HL-60 (cell line): ENCODE measurements around the gene TCHH.

Experiments used
- DNase-seq, 2 experiments: peaks; one replicate each; pipeline ENCODE4 v3.0.0-alpha.2; 2010 to 2020; ENCODE audit warnings: low read depth in 1 of 2, low spot score in 1 of 2
- H3K27ac ChIP-seq: fragments of 250-450 bp; sonication (Bioruptor Pico); replicated peaks from 2 replicates; pipeline ENCODE4 v1.5.1; 2020; ENCODE audit warnings: mild to moderate bottlenecking, moderate library complexity
- H3K27me3 ChIP-seq: fragments of 250-450 bp; sonication (Bioruptor Pico); 2 replicates; pipeline ENCODE4 v1.5.1; 2021; ENCODE audit warnings: mild to moderate bottlenecking, moderate library complexity; ENCODE audit not compliant: insufficient read depth, poor library complexity, severe bottlenecking
- H3K4me3 ChIP-seq: replicated peaks from 2 replicates; pipeline ENCODE4 v1.5.1; 2011; ENCODE audit warnings: mild to moderate bottlenecking, control low read depth, low read length; ENCODE audit not compliant: insufficient read depth
- GABPA ChIP-seq: IDR thresholded peaks from 2 replicates; pipeline ENCODE4 v1.6.1; 2012; ENCODE audit warnings: low read depth
- POLR2AphosphoS5 ChIP-seq: IDR thresholded peaks from 2 replicates; pipeline ENCODE4 v1.6.1; 2012; ENCODE audit warnings: low read depth
- SPI1 ChIP-seq: IDR thresholded peaks from 2 replicates; pipeline ENCODE4 v1.6.1; 2012; ENCODE audit warnings: low read depth, mild to moderate bottlenecking, borderline replicate concordance
- TF ChIP-seq, protein P1 (sequence below): IDR thresholded peaks from 2 replicates; pipeline ENCODE4 v1.6.1; 2012; ENCODE audit warnings: low read depth; ENCODE audit not compliant: insufficient replicate concordance
- TF ChIP-seq, protein P2 (sequence below): IDR thresholded peaks from one replicate; pipeline ENCODE4 v1.5.1; 2011; ENCODE audit warnings: low read length, control low read depth, inconsistent platforms; ENCODE audit not compliant: insufficient read depth

TCHH gene

DNA sequence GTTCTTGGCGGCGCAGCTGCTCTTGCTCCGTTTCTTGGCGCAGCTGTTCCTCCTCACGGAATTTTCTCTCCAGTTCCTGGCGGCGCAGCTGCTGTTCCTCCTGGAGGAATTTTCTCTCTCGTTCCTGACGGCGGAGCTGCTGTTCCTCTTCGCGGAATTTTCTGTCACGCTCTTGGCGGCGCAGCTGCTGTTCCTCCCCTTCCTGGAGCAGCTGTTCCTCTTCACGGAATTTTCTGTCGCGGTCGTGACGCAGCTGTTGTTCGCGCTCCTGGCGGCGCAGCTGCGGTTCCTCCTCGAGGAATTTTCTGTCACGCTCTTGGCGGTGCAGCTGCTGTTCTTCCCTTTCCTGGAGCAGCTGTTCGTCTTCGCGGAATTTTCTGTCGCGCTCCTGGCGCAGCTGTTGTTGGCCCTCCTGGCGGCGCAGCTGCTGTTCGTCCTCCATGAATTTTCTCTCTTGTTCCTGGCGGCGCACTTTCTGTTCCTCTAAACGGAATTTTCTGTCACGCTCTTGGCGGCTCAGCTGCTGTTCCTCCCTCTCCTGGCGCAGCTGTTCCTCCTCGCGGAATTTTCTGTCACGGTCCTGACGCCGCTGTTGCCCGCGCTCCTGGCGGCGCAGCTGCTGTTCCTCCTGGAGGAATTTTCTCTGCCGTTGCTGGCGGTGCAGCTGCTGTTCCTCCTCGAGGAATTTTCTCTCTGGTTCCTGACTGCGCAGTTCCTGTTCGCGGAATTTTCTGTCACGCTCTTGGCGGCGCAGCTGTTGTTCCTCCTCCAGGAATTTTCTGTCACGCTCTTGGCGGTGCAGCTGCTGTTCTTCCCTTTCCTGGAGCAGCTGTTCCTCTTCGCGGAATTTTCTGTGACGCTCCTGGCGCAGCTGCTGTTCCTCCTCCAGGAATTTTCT is 7.0 kb downstream of the TCHH start:
- Histone ChIP-seq H3K27ac (no peak overlapping the region), H3K27me3 (peaks cover 38% of the 10 kb centered on the region), H3K4me3 (peak overlapping the region; percentile 19)
- TF ChIP-seq POLR2AphosphoS5 (peak; percentile 82), GABPA (no peak), SPI1 (no peak)
- TF ChIP-seq, protein P1, sequence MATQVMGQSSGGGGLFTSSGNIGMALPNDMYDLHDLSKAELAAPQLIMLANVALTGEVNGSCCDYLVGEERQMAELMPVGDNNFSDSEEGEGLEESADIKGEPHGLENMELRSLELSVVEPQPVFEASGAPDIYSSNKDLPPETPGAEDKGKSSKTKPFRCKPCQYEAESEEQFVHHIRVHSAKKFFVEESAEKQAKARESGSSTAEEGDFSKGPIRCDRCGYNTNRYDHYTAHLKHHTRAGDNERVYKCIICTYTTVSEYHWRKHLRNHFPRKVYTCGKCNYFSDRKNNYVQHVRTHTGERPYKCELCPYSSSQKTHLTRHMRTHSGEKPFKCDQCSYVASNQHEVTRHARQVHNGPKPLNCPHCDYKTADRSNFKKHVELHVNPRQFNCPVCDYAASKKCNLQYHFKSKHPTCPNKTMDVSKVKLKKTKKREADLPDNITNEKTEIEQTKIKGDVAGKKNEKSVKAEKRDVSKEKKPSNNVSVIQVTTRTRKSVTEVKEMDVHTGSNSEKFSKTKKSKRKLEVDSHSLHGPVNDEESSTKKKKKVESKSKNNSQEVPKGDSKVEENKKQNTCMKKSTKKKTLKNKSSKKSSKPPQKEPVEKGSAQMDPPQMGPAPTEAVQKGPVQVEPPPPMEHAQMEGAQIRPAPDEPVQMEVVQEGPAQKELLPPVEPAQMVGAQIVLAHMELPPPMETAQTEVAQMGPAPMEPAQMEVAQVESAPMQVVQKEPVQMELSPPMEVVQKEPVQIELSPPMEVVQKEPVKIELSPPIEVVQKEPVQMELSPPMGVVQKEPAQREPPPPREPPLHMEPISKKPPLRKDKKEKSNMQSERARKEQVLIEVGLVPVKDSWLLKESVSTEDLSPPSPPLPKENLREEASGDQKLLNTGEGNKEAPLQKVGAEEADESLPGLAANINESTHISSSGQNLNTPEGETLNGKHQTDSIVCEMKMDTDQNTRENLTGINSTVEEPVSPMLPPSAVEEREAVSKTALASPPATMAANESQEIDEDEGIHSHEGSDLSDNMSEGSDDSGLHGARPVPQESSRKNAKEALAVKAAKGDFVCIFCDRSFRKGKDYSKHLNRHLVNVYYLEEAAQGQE: no peak
- TF ChIP-seq, protein P2, sequence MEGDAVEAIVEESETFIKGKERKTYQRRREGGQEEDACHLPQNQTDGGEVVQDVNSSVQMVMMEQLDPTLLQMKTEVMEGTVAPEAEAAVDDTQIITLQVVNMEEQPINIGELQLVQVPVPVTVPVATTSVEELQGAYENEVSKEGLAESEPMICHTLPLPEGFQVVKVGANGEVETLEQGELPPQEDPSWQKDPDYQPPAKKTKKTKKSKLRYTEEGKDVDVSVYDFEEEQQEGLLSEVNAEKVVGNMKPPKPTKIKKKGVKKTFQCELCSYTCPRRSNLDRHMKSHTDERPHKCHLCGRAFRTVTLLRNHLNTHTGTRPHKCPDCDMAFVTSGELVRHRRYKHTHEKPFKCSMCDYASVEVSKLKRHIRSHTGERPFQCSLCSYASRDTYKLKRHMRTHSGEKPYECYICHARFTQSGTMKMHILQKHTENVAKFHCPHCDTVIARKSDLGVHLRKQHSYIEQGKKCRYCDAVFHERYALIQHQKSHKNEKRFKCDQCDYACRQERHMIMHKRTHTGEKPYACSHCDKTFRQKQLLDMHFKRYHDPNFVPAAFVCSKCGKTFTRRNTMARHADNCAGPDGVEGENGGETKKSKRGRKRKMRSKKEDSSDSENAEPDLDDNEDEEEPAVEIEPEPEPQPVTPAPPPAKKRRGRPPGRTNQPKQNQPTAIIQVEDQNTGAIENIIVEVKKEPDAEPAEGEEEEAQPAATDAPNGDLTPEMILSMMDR: no peak
- DNase-seq: peak; percentile 17 to 60

DNA sequence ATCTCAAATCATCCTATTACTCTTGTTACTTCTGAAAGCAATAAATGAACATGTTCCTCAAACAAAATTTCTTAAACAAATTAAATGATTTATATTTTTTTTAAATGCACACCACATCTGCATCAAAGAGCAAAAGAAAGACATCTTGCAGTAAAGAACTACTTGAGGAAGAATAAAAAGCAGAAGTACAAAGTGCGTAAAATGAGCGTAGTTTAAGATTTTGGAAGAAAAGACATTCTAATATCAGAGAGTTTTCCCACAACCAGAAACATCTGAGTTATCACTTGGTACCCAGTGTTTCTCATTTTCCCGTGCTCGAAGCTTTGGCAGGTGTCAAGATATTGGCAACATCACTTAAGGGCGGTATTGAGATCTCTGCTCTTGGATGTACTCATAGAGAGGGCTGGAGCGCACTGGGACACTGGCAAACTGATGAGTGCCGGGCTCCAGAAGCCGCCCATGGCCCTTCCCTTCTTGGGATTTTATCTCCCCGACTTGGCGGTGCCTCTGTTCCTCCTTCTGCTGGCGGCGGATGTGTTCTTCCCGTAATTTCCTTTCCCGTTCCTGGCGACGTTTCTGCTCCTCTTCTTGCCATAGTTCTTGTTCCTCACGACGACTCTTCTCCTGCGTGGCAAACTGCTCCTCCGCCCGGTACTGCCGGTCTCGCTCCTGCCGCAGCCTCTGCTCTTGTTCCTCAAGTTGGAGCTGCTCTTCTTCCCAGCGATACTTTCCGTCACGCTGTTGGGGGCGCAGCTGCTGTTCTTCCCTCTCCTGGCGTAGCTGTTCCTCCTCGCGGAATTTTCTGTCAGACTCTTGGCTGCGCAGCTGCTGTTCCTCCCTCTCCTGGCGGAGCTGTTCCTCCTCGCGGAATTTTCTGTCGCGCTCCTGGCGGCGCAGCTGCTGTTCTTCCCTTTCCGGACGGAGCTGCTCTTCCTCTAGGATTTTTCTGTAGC is 7.9 kb downstream of the TCHH start:
- Histone ChIP-seq H3K27me3 (peaks cover 31% of the 10 kb centered on the region), H3K4me3 (peak overlapping the region; percentile 19), H3K27ac (no peak overlapping the region)
- TF ChIP-seq GABPA (no peak), POLR2AphosphoS5 (no peak), SPI1 (no peak)
- TF ChIP-seq, protein P2: no peak
- TF ChIP-seq, protein P1: no peak
- DNase-seq: peak in 1 of 2 experiments; percentile 14

DNA sequence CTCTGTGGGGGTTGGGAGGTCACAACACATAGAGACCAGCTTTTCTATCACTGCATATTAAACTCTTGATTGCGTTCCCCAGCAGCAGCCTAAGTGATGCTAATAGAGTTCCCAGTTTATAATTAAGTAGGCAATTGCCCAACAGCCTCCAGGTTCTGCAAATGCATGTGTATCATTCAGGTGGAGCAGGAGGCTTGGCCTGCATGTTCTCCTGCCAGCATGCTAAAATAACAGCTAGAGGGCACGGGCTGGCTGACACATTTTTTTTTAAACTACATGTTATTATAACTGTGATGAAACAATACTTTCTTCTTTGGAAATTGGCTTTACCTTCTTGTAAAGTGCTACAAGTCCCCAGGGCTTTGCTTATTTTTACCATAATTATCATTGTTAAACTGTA is 10.4 kb downstream of the TCHH start:
- DNase-seq: no peak
- no peak for TF ChIP-seq SPI1
- no peak for TF ChIP-seq GABPA
- peaks cover 22% of the 10 kb centered on the region for H3K27me3 ChIP-seq
- H3K4me3 ChIP-seq: no peak overlapping the region
- no peak overlapping the region for H3K27ac ChIP-seq

DNA sequence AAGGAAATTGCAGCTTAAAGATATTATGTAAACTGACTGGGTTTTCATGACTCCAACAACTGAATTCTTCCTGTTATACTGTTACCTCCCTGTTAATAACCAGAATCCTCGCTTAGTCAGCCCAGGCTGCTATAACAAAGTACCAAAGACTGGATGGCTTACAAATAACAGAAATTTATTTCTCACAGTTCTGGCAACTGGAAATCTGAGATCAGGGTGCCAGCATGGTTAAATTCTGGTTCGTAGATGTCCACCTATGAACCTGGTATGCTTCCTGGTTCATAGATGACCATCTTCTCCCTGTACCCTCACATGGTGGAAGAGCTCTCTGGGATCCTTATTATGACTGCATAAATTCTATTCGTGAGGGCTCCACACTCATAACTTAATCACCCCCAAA is 18.3 kb downstream of the TCHH start:
- Histone ChIP-seq H3K27me3 (no peaks in the 10 kb centered on the region), H3K4me3 (no peak overlapping the region), H3K27ac (no peak overlapping the region)
- TF ChIP-seq, protein P2: no peak
- TF ChIP-seq, protein P1: no peak
- TF ChIP-seq POLR2AphosphoS5 (no peak), SPI1 (no peak), GABPA (no peak)
- no peak for DNase-seq
